ENCODE data around the gene SEPTIN7.

Gene SEPTIN7

DNA sequence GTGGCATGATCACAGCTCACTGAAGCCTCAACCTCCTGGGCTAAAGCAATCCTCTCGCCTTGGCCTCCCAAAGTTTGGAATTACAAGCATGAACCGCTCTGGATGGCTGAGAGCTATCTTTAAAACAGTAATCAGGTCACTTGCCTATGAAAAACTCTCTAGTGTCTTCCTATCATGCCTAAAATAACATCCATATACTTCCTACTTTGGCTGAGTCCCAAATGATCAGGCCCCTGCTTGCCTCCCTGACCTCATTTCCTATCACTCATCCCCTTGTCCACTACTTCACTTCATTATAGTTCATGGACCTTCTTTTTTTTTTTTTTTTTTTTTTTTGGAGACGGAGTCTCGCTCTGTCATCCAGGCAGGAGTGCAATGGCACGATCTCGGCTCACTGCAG, 28.0 kb downstream of the SEPTIN7 start:
- ChIA-PET CTCF (no interaction called here), POLR2A (ENCODE audit: low non-redundant PET) (interaction anchor here (0.7 kb wide), 1 partner anchor 26 kb away, joined by 6 read pairs; no protein-coding TSS in a partner anchor)
- DNase-seq (ENCODE audit: low spot score): peak; percentile 81
- peak overlapping the region; percentile 68 for H3K27ac ChIP-seq
- TF ChIP-seq, protein P1, sequence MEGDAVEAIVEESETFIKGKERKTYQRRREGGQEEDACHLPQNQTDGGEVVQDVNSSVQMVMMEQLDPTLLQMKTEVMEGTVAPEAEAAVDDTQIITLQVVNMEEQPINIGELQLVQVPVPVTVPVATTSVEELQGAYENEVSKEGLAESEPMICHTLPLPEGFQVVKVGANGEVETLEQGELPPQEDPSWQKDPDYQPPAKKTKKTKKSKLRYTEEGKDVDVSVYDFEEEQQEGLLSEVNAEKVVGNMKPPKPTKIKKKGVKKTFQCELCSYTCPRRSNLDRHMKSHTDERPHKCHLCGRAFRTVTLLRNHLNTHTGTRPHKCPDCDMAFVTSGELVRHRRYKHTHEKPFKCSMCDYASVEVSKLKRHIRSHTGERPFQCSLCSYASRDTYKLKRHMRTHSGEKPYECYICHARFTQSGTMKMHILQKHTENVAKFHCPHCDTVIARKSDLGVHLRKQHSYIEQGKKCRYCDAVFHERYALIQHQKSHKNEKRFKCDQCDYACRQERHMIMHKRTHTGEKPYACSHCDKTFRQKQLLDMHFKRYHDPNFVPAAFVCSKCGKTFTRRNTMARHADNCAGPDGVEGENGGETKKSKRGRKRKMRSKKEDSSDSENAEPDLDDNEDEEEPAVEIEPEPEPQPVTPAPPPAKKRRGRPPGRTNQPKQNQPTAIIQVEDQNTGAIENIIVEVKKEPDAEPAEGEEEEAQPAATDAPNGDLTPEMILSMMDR (conservative IDR thresholded peaks at IDR 0.05; ENCODE audit: low read depth): no peak

DNA sequence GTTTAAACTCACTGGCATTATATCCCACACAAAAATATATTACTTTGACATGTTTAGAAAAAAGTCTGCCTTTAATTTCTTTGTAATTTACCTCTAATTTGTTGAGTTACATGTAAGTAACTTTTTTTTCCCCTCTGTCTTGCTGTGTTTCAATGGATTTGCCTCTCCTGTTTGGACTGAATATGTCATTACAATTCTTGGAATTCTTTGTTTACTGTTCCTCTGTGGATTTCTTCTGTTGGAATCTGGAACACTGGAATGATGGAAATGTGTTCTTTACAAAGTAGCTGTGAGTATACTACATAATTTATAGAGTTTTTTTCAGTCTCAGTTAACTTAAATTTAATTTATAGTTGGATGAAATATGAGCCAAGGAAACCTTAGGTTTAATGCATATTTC, 30.4 kb downstream of the SEPTIN7 start:
- CTCF ChIA-PET: interaction anchor here (0.6 kb wide), 1 partner anchor 9 kb away, joined by 5 read pairs; no protein-coding TSS in a partner anchor
- H3K27ac ChIP-seq: no peak overlapping the region

DNA sequence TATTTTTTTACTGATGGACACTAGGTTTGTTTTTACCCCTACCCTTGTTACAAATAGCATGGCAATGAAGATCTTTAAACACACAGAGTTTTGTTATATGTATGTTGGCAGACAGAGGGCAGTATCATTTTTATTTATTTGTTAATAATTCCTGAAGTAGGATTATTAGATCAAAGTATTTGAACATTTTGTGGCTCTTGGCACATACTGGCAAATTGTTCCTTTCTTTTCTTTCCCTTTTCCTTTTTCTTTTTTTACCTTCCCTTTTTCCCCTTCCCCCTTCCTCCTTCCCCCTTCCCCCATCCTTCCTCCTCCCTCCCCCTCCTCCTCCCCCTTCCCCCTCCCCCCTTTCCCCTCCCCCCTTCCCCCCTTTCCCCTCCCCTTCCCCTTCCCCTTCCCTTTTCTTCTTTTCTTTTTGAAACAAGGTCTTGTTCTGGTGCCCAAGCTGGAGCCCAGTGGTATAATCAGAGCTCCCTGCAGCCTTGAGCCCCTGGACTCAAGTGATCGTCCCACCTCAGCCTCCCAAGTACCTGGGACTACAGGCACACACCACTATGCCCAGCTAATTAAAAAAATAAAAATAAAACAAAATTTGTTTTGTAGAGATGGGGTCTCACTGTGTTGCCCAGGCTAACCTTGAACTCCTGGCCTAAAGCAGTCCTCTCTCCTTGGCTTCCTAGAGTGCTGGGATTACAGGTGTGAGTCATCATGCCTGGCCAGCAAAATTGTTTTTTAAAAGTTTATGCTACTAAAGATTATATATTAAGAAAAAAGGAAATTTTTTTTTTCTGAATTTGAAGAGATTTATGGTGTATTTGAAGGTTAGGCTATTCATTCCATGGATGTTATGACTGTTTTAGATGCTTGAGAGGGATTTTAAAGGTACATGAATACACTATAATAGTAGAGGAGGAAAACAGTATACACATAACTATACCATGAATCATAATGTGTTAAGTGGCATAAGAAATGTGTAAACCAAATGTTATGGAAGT, 39.3 kb downstream of the SEPTIN7 start:
- ChIA-PET POLR2A (ENCODE audit: low non-redundant PET) (no interaction called here), CTCF (interaction anchor here (0.6 kb wide), 2 partner anchors 9 to 130 kb away, joined by 3 to 5 read pairs; no protein-coding TSS in a partner anchor)
- peak; percentile 40 for DNase-seq (ENCODE audit: low spot score)
- H3K27ac ChIP-seq: peak overlapping the region; percentile 45; the same call in 1 of the 2 replicates
- TF ChIP-seq, protein P1 (conservative IDR thresholded peaks at IDR 0.05; ENCODE audit: low read depth): no peak

More for the DNA sequence above, 30.4 kb downstream of the SEPTIN7 start:
- TF ChIP-seq, protein P1 (conservative IDR thresholded peaks at IDR 0.05; ENCODE audit: low read depth): no peak
- POLR2A ChIA-PET (ENCODE audit: low non-redundant PET): no interaction called here
- no peak for DNase-seq (ENCODE audit: low spot score)

DNA sequence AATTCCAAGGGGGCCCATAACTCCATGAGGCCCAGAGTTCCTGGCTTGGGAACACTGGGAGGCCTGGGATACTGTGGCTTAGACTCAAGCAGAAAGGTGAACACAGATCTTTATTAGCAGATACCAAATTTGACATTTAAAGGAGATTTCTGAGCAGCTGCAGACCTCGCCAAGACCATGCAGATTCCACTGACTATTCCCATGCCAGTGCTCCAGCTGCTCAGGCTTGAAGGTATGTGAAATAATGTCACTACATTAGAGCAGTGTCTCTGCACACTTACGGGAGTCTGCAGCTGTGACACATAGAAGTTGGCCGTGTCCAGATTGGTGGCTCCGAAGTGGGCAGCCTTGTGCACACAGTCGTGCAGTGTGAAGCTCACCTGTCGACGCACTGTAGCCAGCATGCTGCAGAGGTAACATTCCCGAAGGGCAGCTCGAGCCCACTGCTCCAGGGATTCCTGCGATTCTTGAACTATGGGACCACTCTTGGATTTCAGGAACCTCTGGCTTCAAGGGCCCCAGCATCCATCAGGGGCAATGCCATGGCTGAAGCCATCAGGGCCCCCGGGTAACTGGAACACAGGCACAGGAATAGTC, 46.1 kb downstream of the SEPTIN7 start:
- ChIA-PET POLR2A (ENCODE audit: low non-redundant PET) (no interaction called here), CTCF (no interaction called here)
- H3K27ac ChIP-seq: peak overlapping the region; percentile 23; the same call in 1 of the 2 replicates
- TF ChIP-seq, protein P1 (conservative IDR thresholded peaks at IDR 0.05; ENCODE audit: low read depth): no peak
- DNase-seq (ENCODE audit: low spot score): no peak

DNA sequence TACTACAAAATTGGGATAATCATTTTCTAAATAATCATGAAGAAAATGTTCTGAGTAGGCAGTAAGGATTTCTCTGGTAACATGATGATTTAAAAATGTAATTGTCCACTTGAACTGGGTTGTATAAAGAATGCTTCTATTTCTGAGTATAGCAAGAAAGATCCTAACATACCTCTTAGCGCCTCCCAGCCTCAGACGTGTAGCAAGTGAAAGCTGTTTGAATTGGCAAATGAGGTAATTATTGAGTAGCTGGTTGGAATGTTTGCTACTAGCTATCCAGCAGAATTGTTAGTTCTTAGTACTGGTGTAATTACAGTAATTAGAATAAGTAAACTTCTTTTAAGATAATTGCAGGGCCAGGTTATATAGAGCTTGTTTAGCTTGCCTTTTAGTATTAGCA, 47.9 kb downstream of the SEPTIN7 start:
- TF ChIP-seq, protein P1 (conservative IDR thresholded peaks at IDR 0.05; ENCODE audit: low read depth): no peak
- CTCF ChIA-PET: no interaction called here
- DNase-seq (ENCODE audit: low spot score): no peak
- no peak overlapping the region for H3K27ac ChIP-seq
- POLR2A ChIA-PET (ENCODE audit: low non-redundant PET): no interaction called here

DNA sequence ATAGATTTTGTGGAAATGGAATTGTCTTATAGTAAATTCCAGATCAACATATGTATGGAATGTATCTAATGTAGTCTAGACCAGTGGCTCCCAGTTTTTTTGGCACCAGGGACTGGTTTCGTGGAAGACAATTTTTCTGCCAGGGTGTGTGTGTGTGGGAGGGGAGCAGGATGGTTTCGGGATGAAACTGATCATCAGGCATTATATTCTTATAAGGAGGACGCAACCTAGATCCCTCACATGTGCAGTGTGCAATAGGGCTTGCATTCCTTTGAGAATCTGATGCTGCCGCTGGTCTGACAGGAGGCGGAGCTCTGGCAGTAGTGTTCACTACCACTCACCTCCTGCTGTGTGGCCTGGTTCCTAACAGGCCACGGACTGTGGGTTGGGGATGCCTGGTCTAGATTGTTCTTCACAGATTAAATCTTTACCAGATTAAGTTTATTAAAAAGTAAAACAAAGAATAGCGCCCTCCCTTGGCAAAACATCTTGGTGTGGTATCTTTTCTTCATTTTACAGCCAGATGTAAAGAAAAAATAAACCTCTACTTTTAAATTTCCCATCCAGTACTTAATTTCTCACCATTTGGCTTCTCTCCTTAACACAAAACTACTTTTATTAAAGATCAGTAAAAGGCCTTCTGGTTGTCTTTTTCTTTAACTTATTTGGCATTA, 48.4 kb downstream of the SEPTIN7 start:
- TF ChIP-seq, protein P1 (conservative IDR thresholded peaks at IDR 0.05; ENCODE audit: low read depth): no peak
- H3K27ac ChIP-seq: no peak overlapping the region
- POLR2A ChIA-PET (ENCODE audit: low non-redundant PET): no interaction called here
- CTCF ChIA-PET: no interaction called here
- DNase-seq (ENCODE audit: low spot score): no peak
